NOMO-1 treated with DMSO at 0.1 percent for 48 hours (cell line): ENCODE data around the gene TLE3.

Experiments
- DNase-seq: peaks from one replicate; lab custom pipeline; 2025; ENCODE audit not compliant: unreplicated experiment; lab: John Stamatoyannopoulos, UW

Gene TLE3

GRCh38 chr15:70064441-70064840, 33.3 kb downstream of the TLE3 start:
- DNase-seq = no peak

- no peak for DNase-seq
Observed at GRCh38 chr15:70063980-70064379, 33.7 kb downstream of the TLE3 start.

- DNase-seq = no peak
Observed at GRCh38 chr15:70063261-70063925, 34.3 kb downstream of the TLE3 start.

- DNase-seq = no peak
Observed at GRCh38 chr15:70062321-70062956, 35.3 kb downstream of the TLE3 start.

GRCh38 chr15:70061696-70062270, 35.9 kb downstream of the TLE3 start:
- no peak for DNase-seq

- no peak for DNase-seq
Observed at GRCh38 chr15:70060993-70061305, 36.8 kb downstream of the TLE3 start.

GRCh38 chr15:70060214-70060992, 37.3 kb downstream of the TLE3 start:
- no peak for DNase-seq

GRCh38 chr15:70059476-70060213, 38.1 kb downstream of the TLE3 start:
- DNase-seq = no peak

- DNase-seq = no peak
Observed at GRCh38 chr15:70058642-70059360, 38.9 kb downstream of the TLE3 start.

GRCh38 chr15:70057931-70058641, 39.6 kb downstream of the TLE3 start:
- DNase-seq = no peak

GRCh38 chr15:70056091-70056680, 41.5 kb downstream of the TLE3 start:
- no peak for DNase-seq

GRCh38 chr15:70055601-70056051, 42.1 kb downstream of the TLE3 start:
- no peak for DNase-seq

GRCh38 chr15:70054884-70055387, 42.8 kb downstream of the TLE3 start:
- DNase-seq = no peak

GRCh38 chr15:70054366-70054765, 43.4 kb downstream of the TLE3 start:
- no peak for DNase-seq

GRCh38 chr15:70053716-70054229, 43.9 kb downstream of the TLE3 start:
- DNase-seq = no peak

- DNase-seq = no peak
Observed at GRCh38 chr15:70053001-70053715, 44.6 kb downstream of the TLE3 start.

GRCh38 chr15:70051948-70052633, 45.6 kb downstream of the TLE3 start:
- no peak for DNase-seq

GRCh38 chr15:70050970-70051369, 46.7 kb downstream of the TLE3 start:
- no peak for DNase-seq
